Mucosa of rectum (tissue), 2 donors: ENCODE data around the gene HLA-B.

Source experiments
- H3K27ac ChIP-seq, 2 donors: one replicate each; pipeline ENCODE4 v1.7.0; 2013; ENCODE audit warnings: inconsistent platforms in 2 of 2, low read depth in 2 of 2, low read length in 2 of 2
- H3K27me3 ChIP-seq, 2 donors: one replicate each; pipeline ENCODE4 v1.7.0; 2013; ENCODE audit warnings: low read length in 2 of 2; ENCODE audit not compliant: control insufficient read depth in 2 of 2, insufficient read depth in 2 of 2
- H3K36me3 ChIP-seq, 2 donors: one replicate each; pipeline ENCODE4 v1.7.0; 2013; ENCODE audit warnings: low read length in 2 of 2; ENCODE audit not compliant: control insufficient read depth in 2 of 2, insufficient read depth in 2 of 2
- H3K4me1 ChIP-seq, 2 donors: one replicate each; pipeline ENCODE4 v1.7.0; 2013; ENCODE audit warnings: low read length in 2 of 2, mild to moderate bottlenecking in 1 of 2; ENCODE audit not compliant: control insufficient read depth in 2 of 2, insufficient read depth in 2 of 2
- H3K4me3 ChIP-seq, 2 donors: one replicate each; pipeline ENCODE4 v1.7.0; 2013; ENCODE audit warnings: low read length in 2 of 2
- H3K9ac ChIP-seq, 2 donors: one replicate each; pipeline ENCODE4 v1.7.0; 2013; ENCODE audit warnings: low read length in 2 of 2, low read depth in 1 of 2, mild to moderate bottlenecking in 1 of 2
- H3K9me3 ChIP-seq, 2 donors: one replicate each; pipeline ENCODE4 v1.7.0; 2013; ENCODE audit warnings: low read length in 2 of 2; ENCODE audit not compliant: control insufficient read depth in 2 of 2
- donor health status: healthy.
- donor health status: Normal muscosa, but diverticular disease.

Gene HLA-B

DNA sequence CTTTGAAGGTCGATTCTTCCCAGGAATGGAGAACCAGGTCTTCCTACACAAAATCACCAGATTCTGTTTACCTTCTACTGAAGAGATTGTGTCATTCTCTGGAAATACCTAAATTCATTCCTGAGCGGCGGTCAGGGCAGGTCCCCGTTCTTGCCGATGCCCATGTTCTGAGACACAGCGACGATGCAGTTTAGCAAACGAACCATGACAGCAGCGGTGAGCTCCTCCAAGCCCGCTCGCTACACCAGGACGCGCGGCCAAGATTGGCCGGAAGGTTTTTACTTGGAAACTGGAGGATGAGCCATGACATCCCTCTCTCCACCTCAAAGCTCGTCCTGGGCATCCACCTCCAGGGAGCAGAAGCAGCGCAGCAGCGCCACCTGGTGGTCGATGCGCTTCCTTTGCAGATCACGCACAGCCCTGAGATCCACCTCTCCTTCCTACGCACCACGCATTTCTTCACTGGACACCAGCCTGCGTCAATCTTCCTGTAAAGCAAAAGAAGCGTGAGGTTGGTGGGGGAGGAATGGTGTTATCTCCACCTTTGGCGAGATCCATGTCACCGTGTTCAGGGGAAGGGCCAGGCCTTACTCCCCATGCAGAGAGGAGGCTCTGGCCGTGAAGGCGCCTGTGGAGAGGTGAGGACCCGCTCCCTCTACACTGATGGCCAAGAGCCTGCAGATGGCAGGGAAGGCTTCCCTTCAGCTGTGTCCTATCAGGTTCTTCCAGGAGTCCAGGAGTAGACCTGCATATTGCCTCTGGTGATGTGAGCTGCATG lies 9.9 kb upstream of the HLA-B start:
- H3K4me1 ChIP-seq, result peaks cover 6 to 7% of the 10 kb centered on the region in 2 donors
- H3K9ac ChIP-seq, result peak overlapping the region in 1 of 2 donors; percentile 40
- peak overlapping the region; percentile 37 to 59 for H3K4me3 ChIP-seq
- peaks cover 3 to 15% of the 10 kb centered on the region in 2 donors for H3K27me3 ChIP-seq
- no peaks in the 10 kb centered on the region for H3K36me3 ChIP-seq
- no peak overlapping the region for H3K27ac ChIP-seq
- peaks cover 0 to 2% of the 10 kb centered on the region in 2 donors for H3K9me3 ChIP-seq

DNA sequence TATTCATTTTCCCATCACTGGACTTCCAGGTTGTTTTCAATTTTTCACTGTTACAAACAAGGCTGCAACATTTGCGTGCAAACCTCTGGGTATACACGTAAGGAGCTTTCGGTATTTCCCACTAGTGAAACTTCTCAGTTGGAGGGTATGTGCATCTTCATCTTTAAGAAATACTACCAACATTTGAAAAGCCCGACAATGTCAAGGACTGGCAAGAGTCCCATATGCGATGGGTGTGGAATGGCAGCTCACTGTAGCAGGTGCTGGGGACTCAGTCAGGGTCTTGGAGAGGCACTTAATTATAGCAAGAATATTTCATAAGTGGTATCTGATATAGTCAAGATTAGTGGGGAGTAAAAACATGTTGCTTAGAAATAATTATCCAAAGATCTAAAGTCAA lies 8.9 kb upstream of the HLA-B start:
- no peak overlapping the region for H3K4me3 ChIP-seq
- no peaks in the 10 kb centered on the region for H3K9me3 ChIP-seq
- H3K27ac ChIP-seq, result no peak overlapping the region
- H3K4me1 ChIP-seq, result peaks cover 6 to 7% of the 10 kb centered on the region in 2 donors
- peaks cover 3 to 15% of the 10 kb centered on the region in 2 donors for H3K27me3 ChIP-seq
- H3K36me3 ChIP-seq, result no peaks in the 10 kb centered on the region
- no peak overlapping the region for H3K9ac ChIP-seq

DNA sequence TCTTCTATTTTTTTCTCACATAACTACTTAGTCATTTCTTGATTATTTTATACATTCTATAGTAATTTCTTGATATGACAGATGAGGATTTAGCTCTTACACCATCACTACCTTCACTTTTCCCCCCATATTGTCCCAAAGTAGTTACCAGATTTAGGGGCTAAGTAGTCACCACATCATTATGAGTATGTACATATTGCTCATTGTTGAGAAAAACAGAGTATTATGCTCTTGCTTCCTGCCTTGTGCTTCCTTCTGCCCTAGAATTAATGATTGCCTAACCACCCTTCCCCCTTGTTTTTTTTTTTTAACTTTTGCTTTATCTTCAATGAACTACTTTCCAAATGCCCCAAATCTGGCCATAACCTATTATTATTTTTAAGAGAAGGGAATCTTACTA lies 6.8 kb upstream of the HLA-B start:
- Histone ChIP-seq H3K9ac (no peak overlapping the region), H3K4me1 (peaks cover 6 to 7% of the 10 kb centered on the region in 2 donors), H3K27ac (no peak overlapping the region), H3K4me3 (no peak overlapping the region), H3K36me3 (no peaks in the 10 kb centered on the region), H3K9me3 (no peaks in the 10 kb centered on the region), H3K27me3 (peaks cover 3 to 11% of the 10 kb centered on the region in 2 donors)

DNA sequence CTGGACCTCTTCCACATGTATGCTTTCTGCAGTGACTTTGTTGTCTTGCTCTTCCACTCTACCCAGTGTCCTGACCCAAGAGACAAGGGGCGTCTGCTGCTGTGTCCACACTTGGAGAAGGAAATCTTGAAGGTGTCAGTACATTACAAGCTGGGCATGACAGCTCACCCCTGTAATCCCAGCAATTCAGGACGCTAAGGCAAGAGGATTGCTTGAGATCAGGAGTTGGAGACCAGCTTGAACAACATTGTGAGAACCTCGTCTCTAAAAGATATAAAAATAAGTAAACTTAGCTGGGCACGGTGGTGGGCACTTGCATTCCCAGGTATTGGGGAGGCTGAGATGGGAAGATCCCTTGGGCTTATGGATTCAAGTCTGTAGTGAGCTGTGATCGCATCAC lies 5.8 kb upstream of the HLA-B start:
- no peak overlapping the region for H3K9ac ChIP-seq
- H3K27me3 ChIP-seq, result peaks cover 3 to 11% of the 10 kb centered on the region in 2 donors
- peaks cover 6 to 7% of the 10 kb centered on the region in 2 donors for H3K4me1 ChIP-seq
- no peak overlapping the region for H3K4me3 ChIP-seq
- no peaks in the 10 kb centered on the region for H3K9me3 ChIP-seq
- no peaks in the 10 kb centered on the region for H3K36me3 ChIP-seq
- H3K27ac ChIP-seq, result no peak overlapping the region

DNA sequence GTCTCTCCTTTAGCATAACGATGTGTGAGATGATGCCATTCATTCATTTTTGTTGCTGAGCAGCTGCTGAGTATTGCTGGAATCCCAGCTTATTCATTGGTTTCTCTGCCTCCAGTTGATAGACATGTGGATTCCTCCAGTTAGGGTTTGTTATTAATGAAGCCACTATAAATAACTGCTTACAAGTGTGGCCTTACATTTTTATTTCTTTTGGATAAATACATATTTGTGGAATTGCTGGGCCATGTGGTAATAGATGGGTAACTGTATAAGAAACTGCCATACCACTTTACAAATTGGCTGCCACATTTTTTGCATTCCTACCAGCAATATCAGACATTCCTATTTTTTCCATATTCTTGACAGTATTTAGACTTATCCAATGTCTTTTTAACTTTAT lies 2.6 kb upstream of the HLA-B start:
- no peaks in the 10 kb centered on the region for H3K27me3 ChIP-seq
- no peak overlapping the region for H3K9ac ChIP-seq
- H3K9me3 ChIP-seq, result no peaks in the 10 kb centered on the region
- H3K27ac ChIP-seq, result no peak overlapping the region
- peaks cover 12% of the 10 kb centered on the region in 2 donors for H3K36me3 ChIP-seq
- H3K4me1 ChIP-seq, result peaks cover 10 to 13% of the 10 kb centered on the region in 2 donors
- H3K4me3 ChIP-seq, result no peak overlapping the region

DNA sequence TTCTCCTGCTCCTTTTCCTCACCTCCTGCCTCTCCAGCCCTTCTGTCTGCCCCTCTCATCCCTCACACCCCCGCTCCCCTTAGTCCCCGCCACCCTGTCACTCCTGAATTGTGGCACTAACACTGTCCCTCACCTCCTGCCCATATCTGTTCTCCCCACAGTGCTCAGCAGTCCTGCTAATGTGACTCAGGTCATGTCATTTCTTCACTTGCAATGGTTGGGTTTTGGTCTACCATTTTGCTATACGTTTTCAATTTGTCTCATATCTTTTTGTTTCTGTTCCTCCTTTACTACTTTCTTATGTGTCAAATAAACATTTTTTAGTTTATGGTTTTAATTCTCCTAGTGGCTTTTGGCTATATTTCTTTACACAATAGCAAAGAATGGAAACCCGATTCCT lies 1.3 kb upstream of the HLA-B start:
- H3K9ac ChIP-seq, result peak overlapping the region in 1 of 2 donors; percentile 6
- H3K4me1 ChIP-seq, result peaks cover 14 to 15% of the 10 kb centered on the region in 2 donors
- H3K9me3 ChIP-seq, result no peaks in the 10 kb centered on the region
- no peak overlapping the region for H3K4me3 ChIP-seq
- H3K27ac ChIP-seq, result no peak overlapping the region
- H3K27me3 ChIP-seq, result no peaks in the 10 kb centered on the region
- peaks cover 20 to 23% of the 10 kb centered on the region in 2 donors for H3K36me3 ChIP-seq

DNA sequence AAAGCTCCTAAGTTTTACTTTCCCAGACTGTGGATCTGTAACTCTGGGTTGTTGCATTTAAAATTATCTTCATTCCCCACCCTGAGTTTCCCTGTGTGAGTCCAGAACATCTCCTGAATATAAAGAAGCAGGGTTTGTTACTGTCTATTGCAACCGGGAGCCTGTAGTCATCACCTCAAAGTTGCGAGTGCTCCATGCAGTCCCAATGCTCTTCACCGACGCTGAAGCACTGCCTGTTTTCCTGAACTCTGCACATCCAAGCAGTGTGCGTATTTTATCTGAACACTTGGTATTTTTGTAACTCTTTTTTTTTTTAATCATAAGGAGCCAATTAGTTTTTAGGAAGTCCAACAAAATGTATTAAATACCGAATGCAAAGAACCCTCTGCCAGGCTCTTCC lies 907 bp upstream of the HLA-B start:
- Histone ChIP-seq H3K9ac (peak overlapping the region in 1 of 2 donors; percentile 95), H3K27ac (no peak overlapping the region), H3K36me3 (peaks cover 20 to 24% of the 10 kb centered on the region in 2 donors), H3K4me3 (peak overlapping the region in 1 of 2 donors; percentile 73), H3K4me1 (peaks cover 14 to 15% of the 10 kb centered on the region in 2 donors), H3K9me3 (no peaks in the 10 kb centered on the region), H3K27me3 (no peaks in the 10 kb centered on the region)

DNA sequence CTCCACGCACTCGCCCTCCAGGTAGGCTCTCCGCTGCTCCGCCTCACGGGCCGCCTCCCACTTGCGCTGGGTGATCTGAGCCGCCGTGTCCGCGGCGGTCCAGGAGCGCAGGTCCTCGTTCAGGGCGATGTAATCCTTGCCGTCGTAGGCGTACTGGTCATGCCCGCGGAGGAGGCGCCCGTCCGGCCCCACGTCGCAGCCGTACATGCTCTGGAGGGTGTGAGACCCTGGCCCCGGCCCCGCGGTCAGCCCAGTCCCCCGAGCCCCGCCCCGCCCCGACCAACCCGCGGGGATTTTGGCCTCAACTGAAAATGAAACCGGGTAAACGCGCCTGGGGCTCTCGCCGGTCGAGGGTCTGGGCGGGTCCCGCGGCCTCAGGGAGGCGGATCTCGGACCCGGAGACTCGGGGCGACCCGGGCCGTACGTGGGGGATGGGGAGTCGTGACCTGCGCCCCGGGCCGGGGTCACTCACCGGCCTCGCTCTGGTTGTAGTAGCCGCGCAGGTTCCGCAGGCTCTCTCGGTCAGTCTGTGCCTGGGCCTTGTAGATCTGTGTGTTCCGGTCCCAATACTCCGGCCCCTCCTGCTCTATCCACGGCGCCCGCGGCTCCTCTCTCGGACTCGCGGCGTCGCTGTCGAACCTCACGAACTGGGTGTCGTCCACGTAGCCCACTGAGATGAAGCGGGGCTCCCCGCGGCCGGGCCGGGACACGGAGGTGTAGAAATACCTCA lies 598 bp downstream of the HLA-B start:
- peak overlapping the region; percentile 75 to 89 for H3K27ac ChIP-seq
- no peaks in the 10 kb centered on the region for H3K27me3 ChIP-seq

DNA sequence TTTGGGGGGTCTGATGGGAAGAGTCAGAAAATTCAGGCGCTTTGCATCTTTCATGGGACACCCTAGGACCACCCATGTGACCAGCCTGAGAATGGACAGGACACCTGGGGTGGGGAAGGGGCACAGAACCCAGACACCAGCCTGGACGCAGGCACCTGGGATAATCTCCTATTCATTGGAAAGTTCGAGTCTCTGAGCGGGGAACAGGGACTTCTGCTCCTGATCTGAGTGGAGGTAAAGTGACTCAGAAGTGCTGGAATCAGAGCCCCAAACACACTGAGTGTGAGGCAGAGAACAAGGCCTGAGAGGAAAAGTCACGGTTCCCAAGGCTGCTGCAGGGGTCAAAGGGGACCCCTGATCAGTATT lies 1.4 kb downstream of the HLA-B start:
- peak overlapping the region; percentile 52 to 95 for H3K9ac ChIP-seq
- H3K27me3 ChIP-seq, result no peaks in the 10 kb centered on the region
- H3K4me3 ChIP-seq, result peak overlapping the region; percentile 78 to 81
- peaks cover 20 to 24% of the 10 kb centered on the region in 2 donors for H3K36me3 ChIP-seq
- H3K27ac ChIP-seq, result peak overlapping the region in 1 of 2 donors; percentile 89
- H3K9me3 ChIP-seq, result no peaks in the 10 kb centered on the region
- H3K4me1 ChIP-seq, result peaks cover 14 to 21% of the 10 kb centered on the region in 2 donors

More for the DNA sequence above, 598 bp downstream of the HLA-B start:
- Histone ChIP-seq H3K9ac (peak overlapping the region; percentile 74 to 95), H3K4me3 (peak overlapping the region; percentile 78 to 81), H3K4me1 (peaks cover 14 to 21% of the 10 kb centered on the region in 2 donors), H3K9me3 (no peaks in the 10 kb centered on the region), H3K36me3 (peaks cover 20 to 24% of the 10 kb centered on the region in 2 donors)
